Erythroblast (primary cell): ENCODE measurements around the gene FCHO2.

Source experiments
- GATA1 ChIP-seq: IDR thresholded peaks from 2 replicates; pipeline ENCODE4 v1.6.1; 2011; ENCODE audit warnings: low read depth, mild to moderate bottlenecking, control low read depth, low read length, moderate library complexity
- POLR2A ChIP-seq: IDR thresholded peaks from 2 replicates; pipeline ENCODE4 v1.6.1; 2011; ENCODE audit warnings: mild to moderate bottlenecking, low read length

GRCh38 chr5:73093943-73094342, 138.1 kb downstream of the FCHO2 start:
- no peak for TF ChIP-seq POLR2A
- TF ChIP-seq GATA1, result no peak
